Measurements from ENCODE around the gene PKMYT1. TPM values are rescaled to one million over a fixed set of nuclear protein-coding genes. Genes with fewer than 3 reads are reported as not detected.

Gene PKMYT1
- total and polyA plus RNA-seq, 2 of the 4 experiments (the other 2 are of a cell fraction) = 1.8 to 14.9 TPM

- BruUV-seq (replicated peaks) = TSS peak; percentile 53
Observed at GRCh38 chr16:2948807-2949704, 31.2 kb downstream of the PKMYT1 start.

More at GRCh38 chr16:2948807-2949704, 31.2 kb downstream of the PKMYT1 start:
- TF ChIP-seq CTCF (conservative IDR thresholded peaks at IDR 0.05; ENCODE audit: low read depth, low read length) (no peak), RFX5 (IDR thresholded peaks at IDR 0.05; ENCODE audit: low read depth, low read length) (no peak), USF2 (IDR thresholded peaks at IDR 0.05; ENCODE audit: low read depth, low read length) (no peak), FOS (IDR thresholded peaks at IDR 0.05; ENCODE audit: low read depth, low read length) (no peak), POLR2A (IDR thresholded peaks at IDR 0.05; ENCODE audit: low read depth, low read length) (no peak), ELK1 (IDR thresholded peaks at IDR 0.05; ENCODE audit: borderline replicate concordance, low read depth, low read length) (no peak), SMC3 (IDR thresholded peaks at IDR 0.05; ENCODE audit: low read depth, low read length) (no peak), CHD1 (IDR thresholded peaks at IDR 0.05; ENCODE audit: low read depth, low read length) (no peak), MAZ (IDR thresholded peaks at IDR 0.05; ENCODE audit: borderline replicate concordance, low read depth, low read length) (no peak), BHLHE40 (IDR thresholded peaks at IDR 0.05; ENCODE audit: low read depth, low read length) (no peak), CEBPB (IDR thresholded peaks at IDR 0.05; ENCODE audit: low read depth, low read length) (no peak), NFE2L2 (IDR thresholded peaks at IDR 0.05; ENCODE audit: low read depth, low read length) (no peak), MXI1 (IDR thresholded peaks at IDR 0.05; ENCODE audit: borderline replicate concordance, low read depth, low read length) (no peak), MAFK (IDR thresholded peaks at IDR 0.05; ENCODE audit: low read depth, low read length) (no peak)
- no peak overlapping the region for H3K56ac ChIP-seq (ENCODE audit: extremely low read depth, insufficient read depth, low read length)
- intact Hi-C loops (cut with micrococcal nuclease) (no loop called here), in situ Hi-C loops (cut with MboI; ENCODE audit: low sequenced_read_pairs) (no loop called here), dilution Hi-C loops (cut with HindIII; ENCODE audit: low sequenced_read_pairs, unreplicated experiment) (no loop called here)
- H3K14ac ChIP-seq (replicated peaks; ENCODE audit: low read depth, low read length) = no peak overlapping the region
- H2AK5ac ChIP-seq (ENCODE audit: low read depth, low read length) = no peak overlapping the region
- peaks cover 11% of the 10 kb centered on the region for H3K27me3 ChIP-seq (ENCODE audit: control insufficient read depth, insufficient read depth, low read length)
- no peak overlapping the region for H3K4ac ChIP-seq (ENCODE audit: low read depth, low read length)
- no peak for ATAC-seq (ENCODE audit: low read depth)
- H4K91ac ChIP-seq (ENCODE audit: insufficient read depth, low read depth, low read length) = no peak overlapping the region
- H3K27ac ChIP-seq (ENCODE audit: insufficient read depth, low read length) = no peak overlapping the region
- H3K4me3 ChIP-seq (ENCODE audit: insufficient read depth, low read depth, low read length) = no peak overlapping the region
- no peak overlapping the region for H2BK20ac ChIP-seq (ENCODE audit: low read depth, low read length)
- H4K20me1 ChIP-seq (ENCODE audit: insufficient read depth, low read length) = 0 out of 2 replicates have a peak, but pooled peaks cover 8% of the 10 kb centered on the region
- no peaks in the 10 kb centered on the region for H3K4me1 ChIP-seq (ENCODE audit: control insufficient read depth, insufficient read depth, low read length)
- H4K5ac ChIP-seq (ENCODE audit: low read depth, low read length) = no peak overlapping the region
- H2BK15ac ChIP-seq (ENCODE audit: low read depth, low read length) = no peak overlapping the region
- no peaks in the 10 kb centered on the region for H3K79me1 ChIP-seq (ENCODE audit: low read depth in 1 of 2, low read length in 2 of 2)
- no peak overlapping the region for H3K4me2 ChIP-seq (ENCODE audit: low read depth, low read length)
- whole genome bisulfite sequencing, 2 experiments (ENCODE audit: extremely low coverage in 2 of 2, insufficient read length in 1 of 2) = 89% methylated on average over 15 of the region's 36 CpGs; no CpG with 5 or more reads in 1 of the 2 experiments
- 0 out of 2 replicates have a peak, but pooled peaks cover 3% of the 10 kb centered on the region for H3K9me1 ChIP-seq (ENCODE audit: insufficient read depth, low read length)
- H2AK9ac ChIP-seq (replicated peaks; ENCODE audit: low read depth, low read length, poor library complexity) = no peak overlapping the region
- ChIA-PET CTCF (no interaction called here), POLR2A (ENCODE audit: unreplicated experiment) (no interaction called here)
- no peak overlapping the region for H2BK120ac ChIP-seq (ENCODE audit: low read depth, low read length)
- H3K9me3 ChIP-seq (ENCODE audit: control insufficient read depth, insufficient read depth, low read length) = no peaks in the 10 kb centered on the region
- H3K9ac ChIP-seq (ENCODE audit: low read depth, low read length) = no peak overlapping the region
- H3K23ac ChIP-seq (ENCODE audit: low read depth, low read length) = no peak overlapping the region
- H4K8ac ChIP-seq (ENCODE audit: low read depth in 2 of 2, low read length in 2 of 2) = no peak overlapping the region
- H3K36me3 ChIP-seq (ENCODE audit: control insufficient read depth, insufficient read depth, low read length) = peaks cover 21% of the 10 kb centered on the region
- no peak overlapping the region for H3K18ac ChIP-seq (ENCODE audit: low read depth, low read length)
- H2AFZ ChIP-seq (replicated peaks; ENCODE audit: low read length, poor library complexity) = no peak overlapping the region
- H2BK5ac ChIP-seq (ENCODE audit: low read depth, low read length, poor library complexity, severe bottlenecking) = no peak overlapping the region
- DNase-seq = no peak
